Medulla oblongata (tissue), 1 donor: ENCODE data around the gene OR8G5.
"Not testable (repeated sequence)": the region's sequence is repeated elsewhere in the genome, so short reads cannot be mapped to it uniquely, and the experiment has no call there.

Experiments
- DNase-seq: peaks from one replicate; pipeline ENCODE4 v3.0.0-alpha.2; 2015; ENCODE audit errors: extremely low spot score

OR8G5 gene, protein sequence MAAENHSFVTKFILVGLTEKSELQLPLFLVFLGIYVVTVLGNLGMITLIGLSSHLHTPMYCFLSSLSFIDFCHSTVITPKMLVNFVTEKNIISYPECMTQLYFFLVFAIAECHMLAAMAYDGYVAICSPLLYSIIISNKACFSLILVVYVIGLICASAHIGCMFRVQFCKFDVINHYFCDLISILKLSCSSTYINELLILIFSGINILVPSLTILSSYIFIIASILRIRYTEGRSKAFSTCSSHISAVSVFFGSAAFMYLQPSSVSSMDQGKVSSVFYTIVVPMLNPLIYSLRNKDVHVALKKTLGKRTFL

GRCh38 chr11:124256076-124256475 lies at the start of gene OR8G5:
TSS of gene OR8G5 (plus strand) at chr11:124256376. CDS start at chr11:124264932, 8,556 bp downstream.
- no peak for DNase-seq

DNA sequence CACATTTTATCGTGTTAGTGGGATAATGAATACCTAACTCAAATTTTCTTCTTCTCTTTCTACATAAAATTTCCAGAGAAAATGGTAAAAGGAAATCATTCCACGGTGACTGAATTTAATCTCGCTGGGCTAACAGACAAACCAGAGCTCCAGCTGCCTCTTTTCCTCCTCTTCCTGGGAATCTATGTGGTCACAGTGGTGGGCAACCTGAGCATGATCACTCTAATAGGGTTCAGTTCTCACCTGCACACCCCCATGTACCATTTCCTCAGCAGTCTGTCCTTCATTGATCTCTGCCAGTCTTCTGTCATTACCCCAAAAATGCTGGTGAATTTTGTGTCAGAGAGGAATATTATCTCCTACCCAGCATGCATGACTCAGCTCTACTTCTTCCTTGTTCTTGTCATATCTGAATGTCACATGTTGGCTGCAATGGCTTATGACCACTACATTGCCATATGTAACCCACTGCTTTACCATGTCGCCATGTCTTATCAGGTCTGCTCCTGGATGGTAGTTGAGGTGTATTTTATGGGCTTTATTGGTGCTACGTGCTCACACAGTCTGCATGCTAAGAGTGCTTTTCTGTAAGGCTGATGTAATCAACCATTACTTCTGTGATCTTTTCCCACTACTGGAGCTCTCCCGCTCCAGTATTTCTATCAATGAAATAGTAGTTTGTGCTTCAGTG lies 48.9 kb upstream of the OR8G5 start:
- no peak for DNase-seq

DNA sequence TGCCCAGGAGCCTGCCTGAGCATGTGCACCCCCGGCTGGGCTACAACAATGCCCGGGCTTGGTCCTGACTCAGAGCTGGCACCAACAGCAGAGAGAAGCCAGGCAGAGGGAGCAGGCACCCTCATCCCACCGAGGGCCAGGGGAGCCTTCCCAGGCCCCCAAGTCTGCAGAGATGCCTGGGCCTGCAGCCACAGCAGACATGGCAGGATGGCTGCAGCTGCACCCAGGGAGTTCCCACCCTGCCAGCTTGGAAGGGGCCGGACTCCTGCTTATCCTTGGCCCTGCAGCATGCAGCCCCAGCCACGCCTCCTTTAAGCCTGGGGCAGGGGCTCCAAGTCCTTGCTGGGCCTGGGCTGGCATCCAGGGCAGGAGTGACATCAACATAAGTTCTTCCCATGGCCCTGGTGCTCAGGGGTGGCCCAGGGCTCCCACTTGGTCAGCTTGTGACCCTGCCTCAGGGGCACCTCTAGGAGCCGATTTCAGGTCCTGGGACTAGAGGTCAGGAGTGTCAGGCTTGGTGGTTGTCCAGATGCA lies 46.3 kb upstream of the OR8G5 start:
- DNase-seq, result no peak

GRCh38 chr11:124210421-124210820 lies 45.8 kb upstream of the OR8G5 start:
- DNase-seq, result no peak

DNA sequence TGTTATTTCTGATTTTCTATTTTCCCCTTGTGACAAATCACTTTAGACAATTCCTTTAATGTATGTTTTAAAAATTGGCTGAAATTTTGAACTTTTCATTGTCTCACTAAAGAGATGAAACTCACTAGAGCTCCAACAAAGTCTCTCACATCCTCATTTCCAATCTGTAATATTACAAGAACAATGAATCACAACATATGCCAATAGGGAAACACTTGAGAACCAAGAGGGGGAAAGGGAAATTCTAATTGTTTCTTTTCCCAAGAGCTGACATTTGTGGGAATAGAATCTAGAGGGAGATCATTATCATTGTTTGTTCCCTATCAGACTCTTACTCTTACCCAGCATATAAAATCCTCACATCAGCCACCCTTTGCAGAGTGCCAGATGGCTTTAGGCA lies 44.9 kb upstream of the OR8G5 start:
- no peak for DNase-seq

- no peak for DNase-seq
These were observed 42.1 kb upstream of the OR8G5 start for GRCh38 chr11:124214027-124214426.

DNA sequence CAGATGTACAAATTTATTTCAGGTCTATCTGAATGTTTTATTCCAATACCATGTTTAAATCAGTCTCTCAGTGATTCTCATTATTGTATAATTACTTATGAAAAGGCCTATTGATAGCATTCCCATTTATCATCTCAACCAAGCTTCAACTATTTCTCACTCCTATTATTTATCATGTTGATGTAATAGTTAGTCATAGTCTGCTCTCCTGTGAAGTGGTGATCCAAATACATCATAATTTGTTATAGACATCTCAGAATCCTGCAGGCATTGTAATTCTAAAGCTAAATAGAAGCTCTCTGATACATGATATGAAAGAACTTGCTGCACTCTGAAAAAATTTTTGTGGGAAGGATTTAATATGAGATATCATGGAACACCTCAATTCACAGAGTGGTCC lies 37.0 kb upstream of the OR8G5 start:
- DNase-seq, result no peak

GRCh38 chr11:124222407-124222806 lies 33.8 kb upstream of the OR8G5 start:
- no peak for DNase-seq

DNA sequence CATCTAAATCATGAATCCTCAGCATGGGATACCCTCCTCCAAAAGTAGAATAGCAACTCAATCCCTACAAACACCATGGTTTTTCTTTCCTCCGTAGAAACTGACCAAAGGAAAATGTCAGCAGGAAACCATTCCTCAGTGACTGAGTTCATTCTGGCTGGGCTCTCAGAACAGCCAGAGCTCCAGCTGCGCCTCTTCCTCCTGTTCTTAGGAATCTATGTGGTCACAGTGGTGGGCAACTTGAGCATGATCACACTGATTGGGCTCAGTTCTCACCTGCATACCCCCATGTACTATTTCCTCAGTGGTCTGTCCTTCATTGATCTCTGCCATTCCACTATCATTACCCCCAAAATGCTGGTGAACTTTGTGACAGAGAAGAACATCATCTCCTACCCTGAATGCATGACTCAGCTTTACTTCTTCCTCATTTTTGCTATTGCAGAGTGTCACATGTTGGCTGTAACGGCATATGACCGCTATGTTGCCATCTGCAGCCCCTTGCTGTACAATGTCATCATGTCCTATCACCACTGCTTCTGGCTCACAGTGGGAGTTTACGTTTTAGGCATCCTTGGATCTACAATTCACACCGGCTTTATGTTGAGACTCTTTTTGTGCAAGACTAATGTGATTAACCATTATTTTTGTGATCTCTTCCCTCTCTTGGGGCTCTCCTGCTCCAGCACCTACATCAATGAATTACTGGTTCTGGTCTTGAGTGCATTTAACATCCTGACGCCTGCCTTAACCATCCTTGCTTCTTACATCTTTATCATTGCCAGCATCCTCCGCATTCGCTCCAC lies 31.4 kb upstream of the OR8G5 start:
- DNase-seq, result peak; percentile 32

DNA sequence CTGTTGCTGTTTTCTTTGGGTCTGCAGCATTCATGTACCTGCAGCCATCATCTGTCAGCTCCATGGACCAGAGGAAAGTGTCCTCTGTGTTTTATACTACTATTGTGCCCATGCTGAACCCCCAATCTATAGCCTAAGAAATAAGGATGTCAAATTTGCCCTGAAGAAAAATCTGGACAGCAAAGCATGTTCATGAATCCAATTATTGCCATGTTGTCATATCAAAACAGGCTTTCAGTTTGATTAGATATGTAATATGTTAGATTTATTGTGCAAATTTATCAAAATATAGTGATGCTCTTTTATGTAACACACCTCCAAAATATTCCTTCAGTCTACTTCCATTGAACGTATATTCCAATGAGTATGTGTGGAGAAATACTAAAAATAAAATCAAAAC lies 30.7 kb upstream of the OR8G5 start:
- DNase-seq, result no peak

DNA sequence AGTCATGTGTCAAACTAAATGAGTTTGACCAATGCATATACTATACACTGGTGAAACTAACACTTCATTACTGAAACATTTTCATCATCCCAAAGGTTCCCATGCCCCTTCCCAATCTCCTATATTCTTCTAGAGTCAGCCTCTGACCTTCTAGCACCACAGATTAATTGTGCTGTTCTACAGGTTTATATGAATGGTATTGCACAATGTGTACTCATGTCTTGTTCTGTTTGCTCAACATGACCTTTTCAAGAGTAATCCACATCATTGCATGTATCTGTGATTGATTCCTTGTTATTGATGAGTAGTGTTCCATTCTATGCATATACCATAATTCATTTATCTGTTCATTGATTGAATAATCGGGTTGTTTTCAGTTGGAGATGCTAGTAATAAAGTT lies 22.8 kb upstream of the OR8G5 start:
- DNase-seq, result no peak

DNA sequence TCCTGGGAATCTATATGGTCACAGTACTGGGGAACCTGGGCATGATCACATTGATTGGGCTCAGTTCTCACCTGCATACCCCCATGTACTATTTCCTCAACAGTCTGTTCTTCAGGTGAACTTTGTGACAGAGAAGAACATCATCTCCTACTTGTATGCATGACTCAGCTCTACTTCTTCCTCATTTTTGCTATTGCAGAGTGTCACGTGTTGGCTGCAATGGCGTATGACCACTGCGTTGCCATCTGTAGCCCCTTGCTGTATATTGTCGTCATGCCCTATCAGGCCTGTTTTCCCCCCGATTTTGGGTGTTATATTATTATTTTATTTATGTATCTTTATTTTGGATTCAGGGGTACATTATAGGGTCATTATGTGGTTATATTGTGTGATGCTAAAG lies 17.7 kb upstream of the OR8G5 start:
- DNase-seq, result no peak

DNA sequence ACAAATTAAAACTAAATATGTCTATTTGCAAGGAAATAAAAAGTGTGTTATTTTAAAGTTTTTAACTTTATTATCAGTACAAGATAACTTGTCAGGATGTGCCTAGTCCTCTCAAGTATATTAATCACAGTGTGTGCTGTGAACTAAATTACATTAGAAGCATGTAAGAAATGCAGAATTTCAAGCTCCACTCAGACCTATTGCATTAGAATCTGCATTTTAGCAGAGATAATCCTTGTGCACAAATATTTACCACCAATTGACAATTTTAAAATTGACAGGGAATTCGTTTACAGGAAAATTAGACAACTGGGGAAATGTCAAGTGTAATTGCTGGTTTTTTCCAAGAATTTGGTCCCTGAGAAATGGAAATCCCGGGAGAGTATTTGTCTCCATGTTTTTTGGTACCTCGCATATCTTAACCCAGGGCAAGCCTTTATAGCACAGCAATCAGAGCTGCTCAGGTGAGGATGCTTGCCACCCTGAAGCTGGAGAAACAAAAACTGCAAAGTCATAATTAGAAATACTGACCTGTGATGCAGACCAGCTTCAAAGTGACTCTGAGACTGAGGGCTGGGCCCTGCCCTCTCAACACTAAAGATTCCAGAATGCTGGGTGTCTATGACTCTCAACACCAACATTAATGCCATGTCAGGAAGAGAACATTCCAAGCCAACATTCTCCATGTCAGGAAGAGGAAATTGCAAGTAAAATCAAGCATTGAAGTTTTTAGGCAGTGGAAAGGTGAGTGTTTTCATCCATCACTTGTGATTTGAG lies 15.4 kb upstream of the OR8G5 start, which contains the start of gene OR8G1:
Gene OR8G1, plus strand, starts transcription at position 475 of the 777 bp plus-strand sequence. CDS start 8,581 bp downstream, outside the sequence.
- no peak for DNase-seq

DNA sequence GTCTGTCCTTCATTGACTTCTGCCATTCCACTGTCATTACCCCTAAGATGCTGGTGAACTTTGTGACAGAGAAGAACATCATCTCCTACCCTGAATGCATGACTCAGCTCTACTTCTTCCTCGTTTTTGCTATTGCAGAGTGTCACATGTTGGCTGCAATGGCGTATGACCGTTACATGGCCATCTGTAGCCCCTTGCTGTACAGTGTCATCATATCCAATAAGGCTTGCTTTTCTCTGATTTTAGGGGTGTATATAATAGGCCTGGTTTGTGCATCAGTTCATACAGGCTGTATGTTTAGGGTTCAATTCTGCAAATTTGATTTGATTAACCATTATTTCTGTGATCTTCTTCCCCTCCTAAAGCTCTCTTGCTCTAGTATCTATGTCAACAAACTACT lies 6.3 kb upstream of the OR8G5 start:
- DNase-seq, result not testable (repeated sequence)

- DNase-seq, result not testable (repeated sequence)
These were observed 8.9 kb downstream of the OR8G5 start for GRCh38 chr11:124265041-124265440.

GRCh38 chr11:124270886-124271285 lies 14.7 kb downstream of the OR8G5 start:
- DNase-seq, result not testable (repeated sequence)

GRCh38 chr11:124274000-124274399 lies 17.8 kb downstream of the OR8G5 start:
- no peak for DNase-seq

DNA sequence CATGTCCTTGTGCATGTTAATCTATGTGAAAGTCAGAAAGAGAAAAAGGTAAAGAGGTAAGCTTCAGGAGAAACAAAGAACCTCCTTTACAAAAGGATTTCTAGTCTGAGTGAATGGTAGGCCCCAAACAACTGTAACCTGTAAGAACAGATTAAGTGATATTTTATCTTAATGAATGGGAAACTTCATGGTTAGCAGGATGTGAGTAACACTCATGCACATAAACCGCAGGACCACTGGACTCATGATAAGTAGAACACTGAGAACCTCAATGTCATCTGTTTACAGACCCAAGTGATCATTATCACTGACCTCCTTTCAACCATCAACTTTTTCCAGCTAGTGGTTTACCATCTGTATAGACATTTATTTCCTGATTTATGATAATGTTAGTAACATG lies 19.9 kb downstream of the OR8G5 start:
- no peak for DNase-seq

DNA sequence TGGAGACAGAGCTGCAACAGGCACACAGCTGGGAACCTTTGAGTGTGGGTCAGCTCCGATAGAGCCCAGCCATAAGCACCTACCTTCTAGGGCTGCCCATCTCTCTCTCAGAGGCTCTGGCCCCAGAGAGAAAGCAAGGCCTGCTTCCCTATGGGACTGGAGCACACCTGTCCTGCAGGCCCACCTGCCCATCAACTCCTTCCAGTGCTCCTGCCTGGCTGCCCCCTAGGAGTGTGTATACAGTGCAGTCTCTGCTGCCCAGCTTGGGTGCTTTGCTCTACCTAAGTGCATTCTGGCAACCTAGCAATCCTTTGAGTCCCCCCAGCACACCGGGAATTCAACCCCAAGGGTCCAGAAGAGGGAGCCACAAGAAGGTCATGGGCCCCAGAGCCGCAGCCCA lies 21.0 kb downstream of the OR8G5 start:
- no peak for DNase-seq

DNA sequence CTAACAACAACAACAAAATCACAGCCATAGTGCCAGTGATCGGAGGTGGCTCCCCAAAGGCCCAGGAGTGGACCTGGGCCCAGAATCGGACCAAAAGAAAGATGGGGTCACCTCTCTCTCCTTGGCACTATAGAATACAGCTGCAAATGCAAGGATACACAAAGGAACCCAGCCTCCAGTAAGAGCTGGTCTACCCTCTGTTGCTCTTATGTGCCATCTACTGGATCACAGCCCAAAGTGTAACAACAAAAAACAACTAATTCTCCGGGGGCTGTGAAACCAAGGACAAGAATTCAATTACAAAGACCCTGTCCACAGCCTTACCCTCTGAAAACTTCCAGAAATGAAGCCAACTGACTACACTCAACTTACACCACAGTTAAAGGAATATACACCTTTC lies 21.6 kb downstream of the OR8G5 start:
- no peak for DNase-seq

- DNase-seq, result no peak
These were observed 22.1 kb downstream of the OR8G5 start for GRCh38 chr11:124278261-124278660.
